GM19023 (cell line): ENCODE measurements around the gene TEX19.

Experiments used
- ATAC-seq: cut with Tn5 transposase; IDR thresholded peaks from one replicate; pipeline ENCODE4 v1.9.1; 2021; ENCODE audit warnings: mild to moderate bottlenecking, moderate library complexity; ENCODE audit not compliant: unreplicated experiment

TEX19 gene

DNA sequence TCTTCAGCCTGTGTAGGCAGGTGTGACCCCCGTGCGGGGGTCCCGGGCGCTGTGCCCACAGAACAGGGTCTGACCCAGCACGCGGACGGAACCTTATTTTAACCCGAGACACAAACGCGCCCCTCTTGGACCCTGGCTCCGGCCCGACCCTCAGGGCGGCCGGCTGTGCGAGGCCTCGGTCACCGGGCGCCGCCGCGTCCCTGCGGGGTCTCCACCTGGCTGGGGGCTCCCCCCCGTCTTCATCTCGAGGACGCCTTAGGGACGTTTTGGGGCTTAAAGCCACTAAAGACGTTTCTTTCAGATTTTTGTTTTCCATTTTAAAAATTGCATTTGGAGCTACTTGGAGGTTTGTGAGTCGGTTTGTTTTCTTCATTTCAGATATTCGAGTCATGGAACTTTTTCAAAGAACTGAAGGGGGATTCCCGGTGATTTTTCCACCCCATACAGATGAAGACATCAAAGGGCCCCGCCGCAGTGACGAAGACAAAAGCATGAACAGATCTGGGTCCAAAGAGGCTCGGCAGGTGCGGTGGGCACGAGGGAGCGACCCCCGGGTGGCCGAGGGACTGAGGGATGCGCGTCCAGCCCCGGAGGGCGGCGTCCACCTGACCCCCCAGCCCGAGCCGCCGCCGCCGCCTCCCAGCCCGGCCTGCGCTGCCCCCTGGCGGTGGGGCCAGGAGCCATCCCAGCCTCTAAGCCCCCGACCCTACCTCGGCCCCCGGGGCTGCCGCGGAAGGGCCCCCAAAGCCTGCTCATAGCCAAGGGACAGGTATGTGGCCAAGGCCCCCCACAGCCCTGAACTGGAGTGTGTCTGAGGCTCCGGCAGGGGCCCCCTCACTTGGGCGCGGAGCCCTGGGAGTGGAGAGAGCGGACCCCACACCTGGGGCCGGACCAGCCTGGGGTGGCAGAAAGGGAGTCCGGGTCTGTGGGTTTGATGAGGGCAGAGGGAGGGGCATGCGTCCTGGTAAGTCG, 37.8 kb upstream of the TEX19 start:
- no peak for ATAC-seq

DNA sequence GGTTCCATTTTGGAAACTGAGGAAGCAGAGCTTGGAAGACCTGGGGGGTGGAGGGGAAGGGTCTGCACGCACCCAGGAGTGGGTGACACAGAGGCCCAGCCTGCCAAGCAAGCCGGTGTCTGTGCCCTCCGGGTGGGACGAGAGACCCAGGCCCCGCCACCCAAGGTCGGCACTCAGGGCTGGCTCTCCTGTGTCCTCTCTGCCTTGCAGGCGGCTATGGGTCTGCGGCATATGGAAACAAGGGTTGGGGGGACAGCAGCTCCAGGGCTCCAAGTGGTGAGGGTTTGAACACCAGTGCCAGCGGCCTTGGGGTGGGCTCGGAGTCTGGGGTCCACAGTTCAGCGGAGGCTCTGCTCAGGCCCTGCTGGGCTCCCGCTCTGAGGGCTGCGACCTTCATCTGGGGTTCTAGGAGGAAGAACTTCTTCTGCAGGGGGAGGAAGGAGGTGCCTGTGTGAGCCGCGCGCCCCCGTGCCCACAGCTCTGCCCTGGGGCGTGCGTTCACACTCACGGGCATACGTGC, 37.0 kb upstream of the TEX19 start:
- ATAC-seq: no peak

DNA sequence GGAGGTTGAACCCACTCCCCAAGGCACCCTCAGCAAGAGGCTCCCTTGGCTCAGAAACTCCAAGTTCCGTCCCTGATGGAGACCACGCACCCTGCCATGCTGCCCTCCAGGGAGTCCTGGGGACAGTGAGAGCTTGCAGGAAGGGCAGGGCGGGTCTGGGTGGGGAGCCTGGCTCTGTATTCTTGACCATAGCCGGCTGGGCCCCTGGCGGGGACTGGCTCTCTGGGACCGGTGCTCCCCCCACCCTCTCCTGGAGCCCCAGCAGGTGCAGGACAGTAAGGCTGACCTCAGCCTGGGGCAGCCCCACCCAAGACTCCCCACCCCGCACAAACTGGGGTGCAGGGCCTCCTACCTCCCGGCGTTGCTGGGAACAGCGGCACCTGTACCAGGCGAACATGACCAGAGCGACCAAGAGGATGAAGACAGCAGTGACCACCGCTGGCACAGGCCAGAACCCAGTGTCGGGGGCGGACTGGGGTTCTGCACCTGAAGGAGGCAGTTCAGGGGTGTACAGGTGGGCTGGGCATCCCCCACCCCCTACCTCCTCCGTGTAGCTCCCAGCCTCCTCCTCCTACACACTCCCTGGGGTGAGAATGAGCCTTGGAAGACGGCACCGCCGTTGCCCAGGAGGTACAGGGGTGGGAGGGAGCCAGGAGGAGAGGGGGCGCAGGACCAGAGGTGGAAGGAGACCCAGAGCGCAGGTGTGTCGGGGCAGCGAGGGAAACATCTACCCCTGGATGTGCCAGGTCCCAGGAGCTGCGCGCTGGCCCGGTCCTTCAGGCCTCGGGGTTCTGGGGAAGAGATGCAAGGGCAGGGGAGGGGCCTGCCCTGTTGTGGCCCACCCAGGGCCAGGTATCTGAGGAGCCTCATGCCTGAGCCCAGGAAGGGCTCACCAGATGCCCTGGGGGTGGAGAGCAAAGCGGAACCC, 36.3 kb upstream of the TEX19 start:
- ATAC-seq: no peak

DNA sequence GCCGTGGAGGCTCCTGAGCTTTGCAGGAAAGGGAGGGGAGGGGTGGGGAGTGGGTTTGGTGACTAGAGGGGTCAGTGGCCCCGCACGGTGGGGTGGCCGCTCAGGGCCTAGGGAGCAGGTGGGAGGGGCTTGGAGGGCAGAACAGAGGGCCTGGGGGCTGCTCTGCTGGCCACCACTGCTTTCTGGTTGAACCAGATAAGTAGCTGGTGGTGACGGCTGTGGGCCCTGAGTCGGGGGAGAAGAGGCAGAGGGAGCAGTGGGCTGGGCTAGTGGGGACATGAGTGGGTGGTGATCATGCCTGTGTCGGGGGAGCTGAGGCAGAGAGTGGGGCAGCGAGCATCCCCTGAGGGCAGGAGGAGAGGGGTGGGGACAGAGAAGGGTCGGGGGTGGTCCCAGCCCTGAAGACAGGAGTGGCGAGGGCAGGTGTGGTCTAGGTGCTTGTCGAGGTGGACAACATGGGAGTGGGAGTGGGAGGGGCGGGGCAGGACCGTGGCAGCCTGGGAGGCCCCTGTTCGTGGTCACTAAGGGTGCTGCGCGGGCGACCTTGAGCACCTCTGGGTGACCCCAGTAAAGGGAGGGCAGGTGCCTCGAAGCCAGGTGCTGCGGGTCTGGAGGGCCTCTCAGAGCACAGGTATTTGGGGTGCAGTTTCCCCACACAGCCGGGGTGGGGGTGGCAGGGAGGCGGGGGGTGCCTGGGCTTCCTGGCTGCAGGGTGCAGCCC, 35.4 kb upstream of the TEX19 start:
- no peak for ATAC-seq

DNA sequence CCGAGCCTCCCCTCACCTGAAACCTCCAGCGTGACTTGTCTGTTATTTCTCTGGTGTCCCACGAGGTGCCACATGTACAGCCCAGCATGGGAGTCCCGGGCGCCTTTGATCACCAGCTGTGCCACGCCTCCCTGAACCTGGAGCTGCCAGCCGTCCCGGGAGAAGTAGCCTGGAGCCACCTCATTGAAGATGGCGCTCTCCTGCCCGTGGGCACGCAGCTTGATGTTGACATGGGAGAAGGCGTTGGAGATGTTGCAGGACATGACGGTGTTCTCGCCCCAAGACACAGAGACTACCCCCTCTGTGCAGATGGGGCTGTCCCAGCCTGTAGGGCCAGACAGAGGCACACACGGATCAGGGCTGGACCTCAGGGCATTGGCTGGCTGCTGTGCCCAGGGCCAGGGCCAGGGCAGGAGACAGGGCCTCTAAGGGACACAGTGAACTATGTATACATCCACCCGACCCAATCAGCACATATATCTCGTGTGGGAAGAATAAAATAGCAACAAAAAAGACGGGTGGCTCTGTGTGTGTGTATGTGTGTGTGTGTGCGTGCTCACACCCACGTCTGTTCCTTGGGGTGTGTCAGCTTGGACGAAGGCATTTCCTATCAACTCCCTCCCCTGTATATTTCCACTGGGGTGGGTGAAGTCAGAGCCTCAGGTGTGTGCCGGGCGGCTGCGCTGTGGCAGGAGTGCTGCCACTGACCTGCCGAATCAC, 34.3 kb upstream of the TEX19 start:
- ATAC-seq: no peak

DNA sequence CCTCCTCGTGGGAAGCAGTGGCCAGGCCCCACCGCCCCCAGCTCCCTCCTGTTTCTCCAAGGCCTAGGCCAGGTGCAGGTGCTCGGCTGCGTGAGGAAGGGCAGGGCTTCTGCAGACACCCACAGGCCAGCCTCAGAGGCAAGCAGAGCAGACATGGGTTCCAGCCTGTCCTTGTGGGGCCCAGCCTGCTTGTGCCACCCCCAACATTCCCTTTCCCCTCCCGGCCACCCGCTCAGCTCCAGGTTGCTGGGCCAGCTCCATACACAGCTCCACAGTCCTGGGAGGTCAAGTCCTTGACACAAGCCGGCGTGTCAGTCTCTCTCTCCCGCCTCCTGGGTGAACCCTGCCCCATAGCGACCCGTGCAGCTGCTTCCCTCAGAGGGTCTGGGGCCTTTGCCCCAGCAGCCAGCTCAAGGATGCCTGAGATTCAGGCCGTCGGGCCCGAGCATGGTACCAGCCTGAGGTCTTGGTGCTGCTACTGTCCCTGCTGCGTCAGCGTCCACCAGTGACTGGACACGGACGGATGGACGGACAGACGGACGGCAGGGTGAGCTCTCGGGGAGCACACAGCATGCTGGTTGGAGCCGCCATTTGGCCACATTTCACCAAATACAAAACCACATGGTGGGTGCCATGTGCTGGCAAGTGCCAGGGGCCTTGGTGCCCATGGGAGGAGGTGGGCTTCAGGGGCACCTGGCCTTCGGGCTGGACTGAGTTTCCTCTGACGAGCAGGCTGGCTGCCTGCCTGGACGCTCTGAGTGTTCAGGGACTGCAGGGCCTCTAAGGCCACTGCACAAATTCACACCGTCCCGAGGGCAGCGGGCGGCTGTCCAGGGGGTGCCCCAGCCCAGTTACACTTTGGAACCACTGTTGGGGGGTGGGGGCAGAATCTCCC, 33.5 kb upstream of the TEX19 start:
- no peak for ATAC-seq

DNA sequence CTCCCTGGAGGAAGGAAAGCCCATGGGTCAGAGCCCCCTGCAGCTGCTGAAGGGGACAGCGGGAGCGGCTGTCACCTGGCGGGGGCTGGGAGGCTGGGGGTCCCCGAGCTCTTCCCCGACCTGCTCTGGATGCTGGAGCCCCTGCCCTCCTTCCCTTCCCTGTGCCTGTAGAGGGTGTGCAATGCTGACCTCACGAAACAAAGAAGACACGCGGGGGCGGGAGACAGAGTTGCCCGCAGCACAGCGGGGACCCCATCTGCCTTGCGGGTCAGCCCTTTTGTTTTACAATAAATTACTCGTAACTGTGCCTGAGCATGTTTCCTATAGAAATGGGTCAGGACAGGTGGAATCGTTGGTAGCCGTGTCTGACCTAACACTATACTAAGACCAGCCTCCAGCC, 31.8 kb upstream of the TEX19 start:
- ATAC-seq: no peak

DNA sequence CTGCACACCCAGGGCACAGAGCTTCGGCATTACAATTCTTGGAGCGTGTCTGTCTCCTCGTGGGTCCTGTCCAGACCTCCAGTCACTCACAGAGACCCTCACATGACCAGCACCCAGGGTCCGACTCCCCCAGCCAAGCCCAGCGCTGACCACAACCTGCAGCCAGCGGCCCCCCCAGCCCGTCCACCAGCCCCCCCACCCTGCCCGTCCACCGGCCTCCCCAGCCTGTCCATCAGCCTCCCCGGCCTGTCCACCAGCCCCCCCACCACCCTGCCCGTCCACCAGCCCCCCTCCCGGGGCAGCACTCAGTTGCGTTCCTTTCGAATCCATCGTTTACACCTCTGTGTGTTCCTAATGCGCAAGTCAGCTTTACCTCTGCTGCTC, 31.3 kb upstream of the TEX19 start:
- no peak for ATAC-seq

DNA sequence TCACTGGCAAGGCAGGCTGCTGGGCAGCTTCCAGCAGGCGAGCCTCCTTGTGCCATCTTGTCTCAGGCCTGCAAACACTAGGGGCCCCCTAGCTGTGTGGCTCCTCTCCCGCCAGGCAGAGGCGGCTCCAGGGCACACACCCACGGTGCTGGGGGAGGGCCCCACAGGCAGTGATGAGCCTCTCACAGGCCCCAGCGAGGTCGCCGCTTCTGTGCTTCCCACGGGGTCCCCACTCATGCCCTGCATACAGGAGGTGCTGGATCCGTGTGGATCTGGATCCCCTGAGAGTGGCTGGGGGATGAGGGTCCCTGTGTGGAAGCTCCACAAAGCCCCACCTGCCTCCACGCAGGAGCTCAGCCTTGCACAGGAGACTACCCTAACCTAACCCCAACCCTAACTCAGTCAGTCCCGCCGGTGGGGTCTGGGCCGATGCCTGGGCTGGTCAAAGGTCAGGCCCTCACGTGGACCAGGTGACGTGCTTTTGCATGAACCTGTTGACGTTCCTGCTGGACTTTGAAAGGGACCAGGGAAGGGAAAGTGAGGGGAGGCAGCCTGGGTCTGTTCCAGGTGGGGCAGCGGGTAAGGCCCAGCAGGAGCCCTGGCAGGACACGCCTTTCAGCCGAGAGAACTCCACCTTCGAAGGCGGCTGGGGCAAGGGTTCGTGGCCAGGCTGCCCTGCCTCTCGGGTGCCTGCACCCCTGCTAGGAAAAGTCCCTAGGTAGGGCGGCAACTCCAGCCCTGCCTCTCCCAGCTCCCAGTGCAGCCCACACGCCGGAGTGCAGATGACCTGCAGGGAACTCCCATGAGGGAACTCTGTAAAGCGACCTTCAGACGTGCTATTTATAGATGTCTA, 30.7 kb upstream of the TEX19 start:
- no peak for ATAC-seq

DNA sequence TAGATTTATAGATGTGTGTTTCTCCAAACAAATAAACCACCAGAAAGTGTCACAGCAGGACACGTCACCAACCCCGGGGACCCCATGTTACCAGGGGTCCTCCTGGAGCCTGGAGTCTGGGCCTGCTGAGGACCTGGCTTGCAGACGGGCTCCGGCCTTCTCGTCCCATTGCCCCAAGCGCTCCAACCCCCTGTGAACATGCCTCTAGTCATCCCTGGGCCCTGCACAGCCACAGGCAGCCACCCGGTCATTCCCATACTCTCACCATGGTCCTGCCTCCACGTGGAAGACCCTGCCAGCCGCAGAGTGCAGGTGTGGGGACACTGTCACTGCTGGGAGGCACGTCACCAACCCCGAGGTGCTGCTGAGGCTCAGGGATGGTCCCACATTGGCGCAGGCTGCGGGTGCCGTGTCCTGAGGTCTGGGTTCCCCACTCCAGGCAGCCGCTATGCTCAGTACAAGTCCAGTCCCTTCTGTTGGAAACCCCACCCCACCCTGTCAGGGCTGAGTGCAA, 30.0 kb upstream of the TEX19 start:
- no peak for ATAC-seq

DNA sequence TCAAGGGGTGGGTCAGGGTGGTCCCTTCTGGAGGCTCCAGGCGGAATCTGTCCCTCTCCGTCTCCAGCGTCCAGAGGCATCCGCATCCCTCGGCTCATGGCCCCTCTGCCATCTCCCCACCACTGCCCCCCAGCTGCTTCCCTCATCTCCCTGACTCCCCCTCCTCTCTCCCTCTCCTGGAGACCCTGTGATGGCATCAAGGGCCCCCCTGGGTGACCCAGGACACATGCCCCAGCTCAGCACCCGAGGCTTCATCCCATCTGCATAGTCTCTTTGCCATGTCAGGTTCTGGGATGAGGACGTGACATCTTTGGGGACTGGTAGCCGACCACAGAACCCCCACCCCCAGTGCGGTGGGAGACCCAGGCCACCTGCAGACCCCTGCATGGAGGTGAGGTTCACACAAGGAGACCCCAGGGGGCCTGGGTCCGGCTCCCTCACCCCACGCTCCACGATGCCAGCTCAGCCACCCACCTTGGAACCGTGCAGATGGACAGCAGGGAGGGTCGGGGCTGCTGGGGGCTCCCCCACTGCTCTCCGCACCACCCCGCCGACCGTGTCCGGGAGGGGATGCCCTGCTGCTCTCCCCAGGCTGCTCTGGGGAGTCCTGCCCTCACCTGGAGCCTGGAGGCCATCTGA, 29.2 kb upstream of the TEX19 start:
- no peak for ATAC-seq

DNA sequence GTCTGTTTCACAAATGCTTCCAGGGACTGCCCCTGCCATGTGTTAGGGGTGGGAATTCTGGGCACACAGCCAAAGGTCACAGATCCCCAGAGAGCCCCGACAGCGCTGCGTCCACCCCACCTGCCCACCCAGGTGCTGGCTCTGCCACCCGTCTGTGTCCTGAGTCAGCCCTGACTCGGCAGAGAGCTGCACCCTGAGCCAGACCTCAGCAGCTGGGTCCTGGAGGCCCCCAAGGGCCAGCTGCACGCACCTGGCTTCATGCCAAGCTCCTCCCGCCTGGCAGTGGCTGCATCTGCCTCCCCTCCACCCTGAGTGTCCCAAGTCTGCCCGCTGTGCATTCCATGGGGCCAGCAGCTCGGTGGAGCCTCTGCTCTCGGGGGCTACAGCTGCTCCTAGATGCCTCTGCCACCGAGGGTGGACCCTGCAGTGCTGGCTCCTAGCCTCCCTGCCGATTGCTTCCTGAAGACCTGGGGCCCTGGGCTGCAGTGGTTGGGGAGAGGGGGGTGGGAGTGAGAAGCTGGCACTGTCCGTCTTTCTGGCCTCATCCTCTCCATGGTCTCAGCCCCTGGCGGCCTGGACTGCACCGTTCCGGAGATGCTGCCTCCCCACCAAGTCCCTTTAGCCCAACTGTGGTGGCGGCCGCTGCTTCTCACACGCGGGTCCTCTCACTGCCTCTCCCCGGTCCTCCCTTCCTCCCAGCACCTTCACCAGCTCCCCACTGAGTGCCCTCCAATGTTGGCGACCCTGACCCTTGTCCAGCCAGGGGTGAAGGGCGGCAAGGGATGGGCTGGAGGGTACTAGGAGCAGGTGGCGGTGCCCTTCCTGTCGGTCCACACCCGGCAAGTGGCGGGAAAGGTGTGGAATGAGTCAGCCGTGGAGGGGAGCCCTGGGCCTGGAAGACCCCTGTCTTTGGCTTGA, 28.5 kb upstream of the TEX19 start:
- no peak for ATAC-seq

DNA sequence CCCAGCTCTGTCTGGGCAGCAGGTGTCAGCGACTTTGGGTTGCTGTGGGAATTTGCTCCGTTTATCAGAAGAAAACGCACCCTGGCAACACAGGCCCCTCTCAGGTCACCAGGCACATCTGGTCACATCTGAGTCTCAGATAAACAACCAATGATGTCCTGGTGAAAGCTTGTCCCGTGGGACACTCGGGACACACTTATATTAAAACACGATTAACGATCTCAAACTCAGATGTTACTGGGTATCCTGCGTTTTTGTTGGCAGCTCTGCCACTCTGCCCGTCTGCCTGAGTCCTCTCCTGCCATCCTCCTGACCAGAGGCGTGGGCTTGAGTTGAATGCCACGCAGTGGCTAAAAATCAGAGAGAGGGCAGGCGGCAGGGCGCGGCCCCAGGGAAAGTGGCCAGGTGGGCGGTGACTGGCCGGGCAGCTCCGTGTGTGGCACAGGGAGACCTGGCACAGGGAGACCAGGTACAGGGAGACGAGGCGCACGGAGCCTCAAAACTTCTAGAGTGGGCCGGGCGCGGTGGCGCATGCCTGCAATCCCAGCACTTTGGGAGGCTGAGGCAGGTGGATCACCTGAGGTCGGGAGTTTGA, 27.6 kb upstream of the TEX19 start:
- ATAC-seq: no peak

DNA sequence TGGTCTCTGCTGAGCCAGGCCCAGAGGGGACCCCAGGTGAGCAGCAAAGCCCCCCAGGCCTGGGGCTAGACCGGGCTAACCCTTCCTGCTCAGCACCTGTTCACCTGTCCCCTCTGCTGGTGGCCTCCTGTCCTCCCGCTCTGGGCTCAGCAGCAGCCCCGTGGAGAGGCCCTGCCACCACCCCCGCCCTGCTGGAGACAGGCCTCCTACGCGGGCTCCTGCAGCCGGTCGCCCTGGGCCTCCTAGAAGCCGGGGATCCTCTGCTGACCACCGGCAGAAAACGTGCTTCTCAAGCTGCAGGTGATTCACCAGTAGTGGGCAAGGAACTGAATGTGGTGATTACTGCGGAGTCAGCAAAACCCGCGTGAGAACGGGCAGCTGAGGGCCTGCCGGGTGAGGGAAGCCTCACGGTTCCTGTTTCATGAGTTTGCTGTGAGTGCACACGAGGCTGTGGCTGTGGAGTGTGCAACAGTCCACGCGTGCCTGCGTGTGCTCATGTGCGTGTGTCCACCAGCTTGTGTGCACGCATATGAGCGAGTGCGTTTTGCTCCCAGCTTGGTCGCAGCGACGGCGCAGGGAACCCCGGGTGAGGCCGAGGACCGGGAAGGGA, 26.3 kb upstream of the TEX19 start:
- ATAC-seq: no peak

DNA sequence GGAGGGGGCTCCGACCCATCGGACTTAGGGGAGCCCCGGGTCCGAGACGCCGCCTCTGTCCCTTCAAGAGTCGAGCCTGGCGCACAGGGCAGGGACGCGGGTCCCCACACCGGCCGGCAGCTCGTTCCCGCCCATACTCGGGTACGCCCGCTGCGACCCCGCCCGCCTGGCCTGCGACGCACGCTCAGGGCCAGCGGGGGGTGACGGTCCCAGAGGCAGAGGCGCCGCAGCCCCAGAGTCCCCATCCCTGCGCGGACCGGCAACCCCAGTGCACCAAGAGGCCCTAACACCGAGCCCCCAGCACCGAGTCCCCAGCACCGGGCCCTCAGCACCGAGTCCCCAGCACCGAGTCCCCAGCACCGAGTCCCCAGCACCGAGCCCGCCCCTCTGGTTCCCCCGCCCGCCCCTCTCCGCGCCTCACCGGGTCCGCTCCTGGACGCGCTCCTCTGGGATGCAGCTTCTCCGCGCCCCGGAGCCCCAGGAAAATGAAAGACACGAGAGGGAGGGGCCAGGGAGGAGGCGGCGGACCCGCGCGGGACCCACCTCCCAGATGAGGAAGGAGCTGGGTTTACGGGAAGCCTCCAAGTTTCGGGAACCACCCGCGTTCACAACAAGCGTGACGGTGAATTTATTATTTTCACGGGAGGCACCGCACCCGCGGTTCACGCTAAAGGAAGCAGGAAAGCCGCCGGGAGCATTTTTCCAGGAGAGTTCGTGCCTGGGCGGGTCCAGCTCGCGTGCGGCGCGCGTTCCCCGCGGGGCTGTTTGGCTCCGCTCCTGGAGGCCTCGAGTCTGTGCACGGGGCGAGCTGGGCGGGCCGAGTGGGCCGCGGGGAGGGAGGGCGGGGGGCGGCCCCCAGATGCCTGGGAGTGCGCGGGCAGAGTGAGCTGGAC, 25.5 kb upstream of the TEX19 start, which contains the start of gene SECTM1:
Gene SECTM1, minus strand, starts transcription at position 488 of the 893 bp plus-strand sequence. CDS start 6,526 bp downstream, outside the sequence.
- ATAC-seq: no peak
